Left lung (tissue), 10 donors: ENCODE results near the gene GDPD2. TPM values are rescaled to one million over a fixed set of nuclear protein-coding genes. Genes with fewer than 3 reads are reported as not detected.

Source experiments
- ATAC-seq: fragments of 200-7000 bp; cut with Tn5 transposase; one replicate; pipeline ENCODE4 v1.9.1; 2020; ENCODE audit warnings: moderate library complexity
- DNase-seq, 4 donors: peaks; one replicate each; pipeline ENCODE4 v3.0.0-alpha.2; 2013 to 2020
- H3K27ac ChIP-seq, 2 donors: fragments of 200-600 bp; sonication (generic) in 1 of 2; one replicate each; pipeline versions ENCODE4 v1.5.0 to v1.8.0; 2020 to 2021
- H3K27me3 ChIP-seq, 2 donors: fragments of 200-600 bp; sonication (generic) in 1 of 2; one replicate each; pipeline versions ENCODE4 v1.5.0 to v1.8.0; 2020 to 2021
- H3K36me3 ChIP-seq, 2 donors: fragments of 200-600 bp; sonication (generic) in 1 of 2; one replicate each; pipeline versions ENCODE4 v1.5.0 to v1.8.0; 2020 to 2021
- H3K4me1 ChIP-seq, 2 donors: fragments of 200-600 bp; one replicate each; pipeline ENCODE4 v1.8.0; 2021
- H3K4me3 ChIP-seq, 2 donors: fragments of 200-600 bp; sonication (generic) in 1 of 2; one replicate each; pipeline versions ENCODE4 v1.5.0 to v1.8.0; 2020 to 2021; ENCODE audit warnings: mild to moderate bottlenecking in 1 of 2
- H3K9me3 ChIP-seq, 2 donors: fragments of 200-600 bp; sonication (generic) in 1 of 2; one replicate each; pipeline versions ENCODE4 v1.5.0 to v1.8.0; 2020 to 2021
- CTCF ChIP-seq, 2 donors: fragments of 200-600 bp; sonication (generic) in 1 of 2; IDR thresholded peaks; one replicate each; pipeline versions ENCODE4 v1.5.0 to v1.8.0; 2021; ENCODE audit warnings: antibody characterized with exemption in 2 of 2
- intact Hi-C, 2 donors: fragments of 100-400 bp; cut with DNase I; formaldehyde crosslinking; loops; one replicate each; pipeline versions ENCODE4 v1.11.2 to v1.14.2; 2022
- polyA plus RNA-seq, 6 donors: library from polyadenylated mRNA; unstranded; fragments of 120-200 nt; gene quantifications; one replicate each; pipeline ENCODE4 v1.2.1, GENCODE V29; 2013; ENCODE audit not compliant: insufficient read length in 6 of 6
- total RNA-seq, 2 donors: library from RNA; stranded (reverse); fragmentation: NEBNext Ultra II Directional; extraction: Animal tissue kit (Norgen Biotek cat#: 25700); gene quantifications; one replicate each; pipeline ENCODE4 v1.2.1, GENCODE V29; 2021
- donor health status: DM: no; HTN: yes; CAD: no.
- donor health status: DM: no; HTN: no; CAD: no.

The GDPD2 gene
- total and polyA plus RNA-seq, 8 donors, result 0.12 to 0.38 (median 0.20) TPM; not detected in 2

- ATAC-seq (no peak), DNase-seq (no peak)
- Histone ChIP-seq H3K27me3 (peaks cover 4 to 12% of the 10 kb centered on the region in 2 donors), H3K9me3 (no peaks in the 10 kb centered on the region), H3K27ac (no peak overlapping the region), H3K4me3 (no peak overlapping the region), H3K36me3 (no peaks in the 10 kb centered on the region), H3K4me1 (no peaks in the 10 kb centered on the region)
- no peak for TF ChIP-seq CTCF (IDR thresholded peaks at IDR 0.05)
- intact Hi-C loops, result no loop called here
Observed at GRCh38 chrX:70437011-70437410, 13.9 kb downstream of the GDPD2 start.

GRCh38 chrX:70437921-70438665, 15.0 kb downstream of the GDPD2 start:
- intact Hi-C loops, result no loop called here
- H3K9me3 ChIP-seq, result no peaks in the 10 kb centered on the region
- DNase-seq, result no peak
- H3K4me1 ChIP-seq, result no peaks in the 10 kb centered on the region
- no peak for ATAC-seq
- H3K27ac ChIP-seq, result no peak overlapping the region
- H3K27me3 ChIP-seq, result peaks cover 9 to 23% of the 10 kb centered on the region in 2 donors
- H3K4me3 ChIP-seq, result no peak overlapping the region
- H3K36me3 ChIP-seq, result no peaks in the 10 kb centered on the region
- TF ChIP-seq CTCF (IDR thresholded peaks at IDR 0.05), result no peak

DNA sequence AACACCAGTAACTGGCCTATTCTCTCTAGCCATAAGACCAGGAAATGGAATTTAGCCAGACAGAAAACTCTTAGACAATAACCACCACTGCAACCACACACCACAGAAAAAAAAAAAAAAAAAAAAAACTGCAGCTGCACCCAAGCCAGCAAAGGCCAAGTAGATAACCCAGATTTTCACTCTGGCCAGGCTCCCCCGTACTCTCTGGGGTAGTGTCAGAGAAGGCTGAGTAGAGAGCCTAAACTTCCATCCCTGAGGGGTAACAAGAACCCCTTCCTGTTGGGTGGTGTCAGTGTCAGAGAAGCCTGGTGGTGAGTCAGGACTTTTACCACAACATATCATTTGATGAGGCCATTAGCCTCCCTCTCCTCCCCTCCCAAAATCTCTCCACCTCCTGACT, 15.9 kb downstream of the GDPD2 start:
- Histone ChIP-seq H3K27me3 (peaks cover 18 to 29% of the 10 kb centered on the region in 2 donors), H3K9me3 (no peaks in the 10 kb centered on the region), H3K4me3 (no peak overlapping the region), H3K27ac (no peak overlapping the region), H3K4me1 (no peaks in the 10 kb centered on the region), H3K36me3 (no peaks in the 10 kb centered on the region)
- intact Hi-C loops, result no loop called here
- ATAC-seq, result no peak
- DNase-seq, result no peak
- no peak for TF ChIP-seq CTCF (IDR thresholded peaks at IDR 0.05)

DNA sequence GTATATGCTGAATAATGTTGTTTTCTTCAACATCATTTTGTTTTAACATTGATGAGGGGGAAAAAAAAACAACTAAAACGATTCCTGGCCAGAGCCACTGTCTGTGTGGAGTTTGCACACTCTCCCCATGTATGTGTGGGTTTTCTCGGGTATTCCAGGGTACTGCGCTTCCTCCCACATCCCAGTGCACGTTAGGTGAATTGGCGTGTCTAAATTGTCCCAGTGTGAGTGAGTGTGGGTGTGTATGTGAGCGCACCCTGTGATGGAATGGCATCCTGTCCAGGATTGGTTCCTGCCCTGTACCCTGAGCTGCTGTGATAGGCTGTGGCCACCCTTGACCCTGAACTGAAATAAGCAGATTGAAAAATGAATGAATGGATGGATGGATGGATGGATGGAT, 19.1 kb downstream of the GDPD2 start:
- intact Hi-C loops, result no loop called here
- H3K27ac ChIP-seq, result no peak overlapping the region

More for the DNA sequence above, 19.1 kb downstream of the GDPD2 start:
- ATAC-seq, result no peak
- peaks cover 39 to 47% of the 10 kb centered on the region in 2 donors for H3K27me3 ChIP-seq
- no peaks in the 10 kb centered on the region for H3K36me3 ChIP-seq
- no peak overlapping the region for H3K4me3 ChIP-seq
- no peaks in the 10 kb centered on the region for H3K4me1 ChIP-seq
- no peak for DNase-seq
- TF ChIP-seq CTCF (IDR thresholded peaks at IDR 0.05), result no peak
- no peaks in the 10 kb centered on the region for H3K9me3 ChIP-seq
